GM19324 (cell line): ENCODE data around the gene ERICH6.
A peak's percentile ranks its signal among the peaks of the same experiment; 100 is the strongest.

Experiments used
- ATAC-seq: cut with Tn5 transposase; IDR thresholded peaks from one replicate; pipeline ENCODE4 v1.9.1; 2021; ENCODE audit warnings: mild to moderate bottlenecking, moderate library complexity; ENCODE audit not compliant: unreplicated experiment, low FRiP score

Gene ERICH6

DNA sequence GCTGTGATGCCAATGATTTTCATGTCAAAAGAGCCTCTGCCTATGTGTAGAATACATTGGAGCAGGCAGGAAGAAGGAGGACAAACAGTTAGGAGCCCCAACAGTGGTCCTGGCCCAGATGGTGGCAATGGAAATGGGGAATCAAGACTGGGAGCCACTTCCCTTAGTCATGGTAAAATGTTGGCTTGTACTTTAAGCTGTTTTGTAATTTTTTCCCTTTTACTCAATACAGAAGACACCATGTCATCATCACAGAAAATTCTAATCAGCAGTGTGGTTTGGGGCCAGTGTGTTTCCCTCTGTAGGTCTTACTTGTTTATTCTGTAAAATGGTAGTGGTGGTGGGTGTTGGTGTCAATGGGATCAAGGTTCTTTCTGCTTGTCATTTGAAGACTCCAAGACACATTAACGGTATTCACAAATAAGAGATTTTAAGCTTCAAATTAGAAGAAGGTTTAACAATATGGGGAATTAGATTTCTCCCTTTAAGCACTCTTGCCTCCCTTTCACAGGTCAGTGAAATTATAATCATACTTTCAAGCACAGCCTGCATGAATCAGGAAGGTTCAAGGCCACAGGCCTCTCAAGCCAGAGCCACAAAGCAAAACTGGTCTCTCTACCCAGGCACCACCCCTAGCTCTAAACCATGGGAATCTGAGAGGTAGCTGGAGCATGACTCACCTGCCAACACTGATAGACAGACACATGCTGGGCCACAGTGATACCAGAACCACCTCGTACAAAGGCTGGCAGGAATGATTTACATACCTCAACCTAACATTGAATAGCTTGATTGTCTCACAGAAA lies 34.4 kb upstream of the ERICH6 start:
- ATAC-seq, result peak; percentile 48

DNA sequence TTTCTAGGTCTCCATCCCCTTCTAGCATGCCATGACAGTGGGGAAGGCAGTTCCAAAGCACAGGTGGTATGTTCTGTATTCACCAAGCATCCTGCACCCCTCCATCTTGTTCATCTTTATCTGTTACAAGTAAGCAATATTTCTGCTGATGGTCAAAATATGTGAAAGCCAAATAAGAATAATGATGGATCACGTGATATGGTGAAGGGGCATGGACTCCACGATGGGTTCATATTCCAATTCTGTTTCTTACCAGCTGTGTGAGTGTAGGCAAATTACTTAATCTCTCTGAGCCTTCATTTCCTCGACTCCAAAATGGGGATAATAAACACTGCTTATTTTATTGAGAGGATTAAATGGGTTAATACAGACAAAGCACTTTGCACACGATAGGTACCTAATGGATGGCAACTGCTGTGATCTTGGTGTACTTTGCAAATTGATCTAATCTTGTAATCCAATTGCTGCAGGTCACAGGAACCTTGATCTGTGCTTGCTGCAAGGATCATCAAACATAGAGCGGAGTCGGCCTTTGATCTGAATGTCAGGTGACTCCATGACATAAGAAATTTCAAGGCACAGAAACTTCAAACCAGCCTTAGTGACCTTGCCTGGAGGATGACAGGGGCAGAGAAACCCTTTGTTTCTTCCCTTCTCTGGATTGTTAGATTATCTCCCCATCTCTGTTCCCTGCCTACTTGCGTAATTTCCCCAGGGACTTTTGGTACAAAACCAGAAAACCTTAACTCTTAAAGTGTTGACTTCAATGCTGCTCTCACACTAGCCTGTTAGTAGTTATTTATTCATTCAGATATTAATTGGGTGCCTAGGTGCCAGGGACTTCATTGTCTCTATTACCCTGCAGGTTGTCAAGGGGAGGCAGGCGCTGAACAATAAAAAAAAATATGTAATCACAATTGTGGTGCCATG lies 33.4 kb upstream of the ERICH6 start:
- ATAC-seq, result no peak

DNA sequence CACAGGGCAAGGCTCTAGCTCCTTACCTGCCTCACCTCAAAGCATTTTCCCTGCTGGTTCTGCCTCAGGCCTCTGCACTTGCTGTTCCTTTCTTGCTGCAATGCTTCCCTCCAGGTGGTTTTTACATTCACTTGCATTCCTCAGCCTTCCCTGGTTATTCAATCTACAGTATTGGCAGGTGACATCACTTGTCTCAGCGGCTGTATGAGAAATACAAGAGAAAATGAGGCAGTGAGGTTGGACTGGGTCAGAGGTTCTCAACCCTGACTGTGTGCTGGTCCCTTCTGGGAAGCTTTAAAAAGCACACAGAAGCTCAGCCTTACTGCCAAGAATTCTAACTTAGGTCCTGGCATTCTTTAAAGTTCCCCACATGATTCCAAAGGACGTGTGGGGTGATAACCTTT lies 32.6 kb upstream of the ERICH6 start:
- ATAC-seq, result no peak

DNA sequence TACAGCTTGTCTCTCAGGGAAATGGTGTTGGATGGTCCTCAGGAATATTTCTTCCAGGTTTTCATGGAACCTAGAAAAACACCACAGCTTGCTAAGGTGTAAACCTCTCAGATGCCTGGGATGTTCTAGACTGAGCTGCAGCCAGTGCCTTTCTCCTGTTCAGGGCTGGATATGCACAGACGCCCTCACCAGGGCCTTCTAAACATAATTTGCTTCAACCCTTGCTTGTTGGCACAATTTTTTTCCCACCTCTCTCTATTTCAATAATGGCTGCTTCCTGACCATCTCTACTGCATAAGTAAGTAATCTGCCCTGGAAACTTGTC lies 31.0 kb upstream of the ERICH6 start:
- ATAC-seq, result no peak

DNA sequence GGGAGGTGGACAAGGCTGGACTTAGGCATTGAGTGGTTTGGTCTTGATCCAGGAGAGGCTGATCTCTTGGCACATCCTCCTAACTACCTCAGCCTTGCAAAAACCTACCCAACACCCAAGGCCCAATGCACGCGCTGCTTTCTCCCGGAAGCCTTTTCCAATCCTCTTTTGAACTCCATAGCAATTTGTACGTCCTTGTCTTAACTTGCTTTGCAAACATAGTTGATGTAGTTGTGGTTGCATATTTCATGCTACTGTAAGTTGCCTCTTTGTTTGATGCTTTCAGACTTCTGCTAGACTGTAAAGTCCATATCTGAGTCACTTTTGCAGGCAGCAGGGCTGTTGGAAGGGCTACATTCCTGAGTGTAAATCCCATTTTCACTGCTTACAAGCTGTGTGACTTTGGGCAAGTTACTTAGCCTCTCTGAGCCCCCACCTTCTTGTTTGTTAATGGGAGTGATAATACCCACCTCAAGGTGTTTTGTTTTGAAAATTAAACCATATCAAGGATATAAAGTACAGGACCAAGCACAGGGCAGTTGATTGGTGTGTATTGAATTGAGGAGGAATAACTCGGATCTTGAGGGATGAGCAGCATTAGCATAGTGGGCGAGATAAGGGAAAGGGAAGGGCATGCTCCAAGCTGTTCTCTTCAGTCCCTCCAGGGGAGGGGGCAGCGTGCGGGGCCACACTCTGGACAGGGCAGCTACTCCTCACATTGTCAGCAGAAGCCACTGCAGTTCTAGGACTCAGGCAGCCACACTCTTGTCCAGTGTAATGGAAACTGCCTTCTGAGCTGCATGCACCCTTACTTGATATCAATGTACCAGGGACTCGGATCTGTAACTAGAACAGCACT lies 30.4 kb upstream of the ERICH6 start:
- no peak for ATAC-seq

DNA sequence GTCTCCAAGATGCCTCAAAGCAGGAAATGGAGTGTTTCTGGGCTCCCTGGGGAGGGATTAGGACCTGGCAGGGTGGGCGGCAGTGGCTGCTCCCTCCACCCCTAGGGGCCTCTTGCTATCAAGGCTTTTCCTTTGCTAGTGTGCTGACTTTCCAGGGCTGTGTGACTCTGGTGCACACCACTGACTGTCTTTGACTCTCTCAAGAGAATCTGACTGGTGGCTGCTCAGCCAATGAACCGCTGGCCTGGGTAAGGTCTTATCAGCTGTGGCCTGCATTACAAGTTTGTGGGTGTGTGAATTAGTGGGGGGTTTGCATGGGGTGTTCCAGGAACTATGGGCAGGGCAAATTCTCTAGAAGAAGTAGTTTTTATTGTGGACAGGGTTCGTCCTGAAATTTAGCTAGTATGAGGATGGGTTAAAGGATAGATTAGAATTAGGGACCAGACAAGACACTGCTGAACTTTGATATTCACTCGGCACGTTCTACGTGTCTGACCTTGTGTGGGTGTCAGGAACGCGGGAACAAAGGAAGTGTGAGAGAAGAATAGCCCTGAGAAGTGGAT lies 29.7 kb upstream of the ERICH6 start:
- ATAC-seq, result no peak

DNA sequence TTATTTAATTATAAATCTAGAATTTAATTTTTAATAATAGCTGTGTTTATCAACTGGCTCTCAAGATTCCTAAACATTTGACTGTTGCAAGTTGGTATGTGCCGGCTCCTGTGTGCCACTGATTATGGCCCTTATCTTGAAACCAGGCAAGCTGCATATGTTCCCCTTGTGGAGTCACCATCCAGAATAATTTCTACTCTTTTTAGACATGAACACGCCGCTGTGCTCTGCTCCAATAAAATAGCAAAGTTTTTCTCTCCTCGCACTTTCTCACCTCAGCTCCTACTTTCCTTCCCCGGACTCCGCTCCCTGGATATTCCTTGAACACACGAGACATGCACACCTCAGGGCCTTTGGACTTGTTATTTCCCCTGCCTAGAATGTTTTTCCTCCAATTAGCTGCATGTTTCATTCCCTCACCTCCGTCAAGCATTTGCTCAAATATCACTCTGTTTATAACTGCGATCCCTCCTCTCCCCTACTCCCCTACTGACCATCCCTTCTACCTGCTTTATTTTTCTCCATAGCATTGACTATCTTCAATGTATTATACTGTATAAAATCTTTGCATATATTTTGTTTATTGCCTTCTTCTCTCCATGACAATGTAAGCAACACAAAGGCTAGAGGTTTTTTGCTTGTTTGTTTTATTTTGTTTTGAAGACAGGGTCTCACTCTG lies 26.1 kb upstream of the ERICH6 start:
- ATAC-seq, result no peak

DNA sequence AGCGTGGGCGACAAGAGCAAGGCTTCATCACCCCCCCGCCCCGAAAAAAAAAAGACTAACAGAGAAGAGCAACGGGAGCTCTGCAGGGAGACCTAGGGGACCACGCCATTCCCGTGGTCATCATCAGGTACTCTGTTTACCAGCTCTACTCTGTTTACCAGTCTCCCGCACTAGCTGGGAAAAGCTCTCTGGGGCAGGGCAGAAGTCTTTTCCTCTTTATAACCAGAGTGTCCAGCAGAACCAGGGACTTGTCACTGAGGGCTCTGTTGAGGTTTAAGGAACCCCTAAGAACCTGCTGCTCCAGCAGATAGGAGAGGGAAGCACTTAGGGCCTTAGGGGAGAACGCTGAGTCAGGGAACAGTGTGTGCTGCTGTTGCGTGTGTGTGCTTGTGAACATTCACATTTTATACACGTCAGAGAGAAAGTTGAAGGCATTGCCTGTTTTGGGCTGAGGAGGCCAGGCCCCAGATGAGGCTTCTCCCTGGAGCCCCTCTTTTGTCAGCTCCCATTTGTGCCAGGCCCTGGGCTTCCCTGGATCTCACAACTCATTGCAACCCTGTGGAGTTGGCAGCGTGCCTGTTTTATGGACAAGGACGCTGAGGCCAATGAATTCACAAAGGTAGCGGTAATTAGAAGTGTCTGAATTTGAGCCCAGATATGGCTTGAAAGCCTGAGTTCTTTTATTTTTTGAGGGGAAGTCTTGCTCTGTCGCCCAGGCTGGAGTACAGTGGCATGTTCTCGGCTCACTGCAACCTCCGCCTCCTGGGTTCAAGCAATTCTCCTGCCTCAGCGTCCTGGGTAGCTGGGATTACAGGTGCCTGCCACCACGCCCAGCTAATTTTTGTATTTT lies 24.2 kb upstream of the ERICH6 start:
- ATAC-seq, result no peak

DNA sequence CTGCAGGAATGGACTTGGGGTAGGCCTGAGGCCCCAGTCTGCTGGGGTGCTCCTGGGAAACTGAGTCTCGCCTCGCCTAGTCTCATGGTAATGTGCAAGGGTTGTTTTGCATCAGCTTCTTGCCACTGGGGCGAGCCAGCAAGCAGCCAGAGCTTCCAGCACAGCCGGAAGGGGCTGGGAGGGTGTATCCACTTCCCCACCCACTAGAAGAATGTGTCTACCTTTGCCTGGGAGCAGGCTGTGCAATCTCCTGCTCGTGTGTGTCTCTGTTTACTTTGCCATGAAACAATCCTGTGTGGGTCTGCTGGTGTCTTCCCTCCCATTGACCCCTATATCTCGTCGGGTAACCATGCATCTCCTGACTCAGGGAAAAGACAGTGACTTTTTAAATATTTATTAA lies 21.8 kb upstream of the ERICH6 start:
- ATAC-seq, result no peak

DNA sequence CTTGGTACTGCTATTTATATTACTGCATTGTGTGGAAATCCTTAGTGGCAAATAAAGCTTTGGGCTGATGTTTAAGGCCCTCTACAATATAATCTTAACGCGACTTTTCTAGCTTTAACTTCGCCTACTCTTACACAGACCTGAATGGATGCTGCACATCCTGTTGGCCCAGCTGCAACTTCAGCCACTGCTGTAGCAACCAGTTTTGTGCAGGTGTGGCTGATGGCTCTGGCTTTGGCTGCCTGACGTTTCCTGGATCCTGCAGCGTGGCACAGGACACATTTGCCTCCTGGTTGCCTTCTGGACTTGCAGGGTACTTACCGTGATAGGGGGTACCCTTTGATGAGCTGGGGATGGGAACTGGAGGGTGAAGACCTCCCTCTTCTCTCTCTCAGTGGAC lies 20.2 kb upstream of the ERICH6 start:
- no peak for ATAC-seq

DNA sequence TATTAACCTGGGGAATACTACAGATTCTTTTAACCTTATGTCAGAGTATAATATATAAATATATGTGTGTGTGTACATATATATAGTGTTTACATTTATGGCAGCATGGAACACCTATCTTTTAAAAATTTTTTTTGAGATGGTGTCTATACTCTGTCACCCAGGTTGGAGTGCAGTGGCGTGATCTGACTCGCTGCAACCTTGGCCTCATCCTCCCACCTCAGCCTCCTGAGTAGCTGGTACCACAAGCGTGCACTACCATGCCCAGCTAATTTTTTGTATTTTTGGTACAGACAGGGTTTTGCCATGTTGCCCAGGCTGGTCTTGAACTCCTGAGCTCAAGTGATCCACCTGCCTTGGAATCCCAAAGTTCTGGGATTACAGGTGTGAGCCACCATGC lies 18.5 kb upstream of the ERICH6 start:
- ATAC-seq, result no peak

DNA sequence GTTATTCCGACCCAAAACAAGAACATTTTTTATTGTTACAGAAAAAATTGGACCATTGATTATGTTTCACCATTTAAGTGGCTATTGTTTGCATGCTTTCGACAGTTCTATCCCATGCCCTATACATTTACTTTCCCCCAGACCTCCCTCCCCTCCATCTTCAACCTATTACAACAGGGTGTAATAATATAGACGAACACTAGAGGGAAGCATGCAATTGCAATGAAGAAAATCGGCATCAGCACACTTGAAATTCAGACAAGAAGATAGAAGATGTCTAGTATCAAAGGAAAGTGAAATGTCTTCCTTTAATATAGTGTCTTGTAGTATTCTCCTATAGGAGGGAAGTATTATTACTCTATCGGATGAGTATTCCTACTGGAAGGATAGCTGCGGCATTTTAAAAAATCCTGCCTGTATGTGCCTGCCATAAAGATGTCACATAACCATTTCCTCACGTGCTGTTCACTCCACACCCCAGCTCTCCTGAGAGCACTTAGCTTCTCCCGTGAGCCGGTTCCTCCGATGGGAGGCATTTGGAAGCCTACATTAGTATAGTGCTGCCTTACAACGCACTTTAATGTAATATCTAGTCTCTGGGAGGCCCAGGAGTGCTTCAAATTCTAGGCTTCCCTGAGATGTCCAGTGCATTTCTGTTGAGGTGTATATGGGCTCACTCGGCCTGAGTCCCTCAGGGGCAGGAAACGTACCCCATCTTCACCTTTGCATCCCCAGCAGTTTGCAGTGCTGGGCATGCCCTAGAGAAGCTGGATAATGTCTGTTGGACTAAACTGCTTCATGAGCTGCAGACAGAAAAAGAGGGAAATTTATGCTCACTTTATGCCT lies 17.8 kb upstream of the ERICH6 start:
- ATAC-seq, result no peak

DNA sequence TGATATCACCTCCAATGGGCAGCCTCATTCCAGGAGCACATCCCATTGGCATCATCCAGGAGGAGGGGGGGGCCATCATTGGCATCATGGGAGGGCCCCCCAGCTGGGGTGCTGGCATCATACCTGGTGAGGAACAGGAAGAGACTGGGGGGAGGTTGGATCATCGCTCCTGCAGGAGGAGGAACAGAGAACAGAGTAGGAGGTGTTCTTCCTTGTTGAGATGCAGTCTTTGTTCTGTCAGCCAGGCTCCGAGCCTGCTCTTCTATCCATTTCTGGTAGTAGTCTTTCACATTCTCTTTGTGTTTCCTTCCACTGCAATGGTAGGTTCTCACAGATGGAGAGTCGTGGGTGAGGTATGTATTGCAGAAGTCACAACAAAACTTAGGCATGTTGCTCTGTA lies 16.7 kb upstream of the ERICH6 start:
- no peak for ATAC-seq

DNA sequence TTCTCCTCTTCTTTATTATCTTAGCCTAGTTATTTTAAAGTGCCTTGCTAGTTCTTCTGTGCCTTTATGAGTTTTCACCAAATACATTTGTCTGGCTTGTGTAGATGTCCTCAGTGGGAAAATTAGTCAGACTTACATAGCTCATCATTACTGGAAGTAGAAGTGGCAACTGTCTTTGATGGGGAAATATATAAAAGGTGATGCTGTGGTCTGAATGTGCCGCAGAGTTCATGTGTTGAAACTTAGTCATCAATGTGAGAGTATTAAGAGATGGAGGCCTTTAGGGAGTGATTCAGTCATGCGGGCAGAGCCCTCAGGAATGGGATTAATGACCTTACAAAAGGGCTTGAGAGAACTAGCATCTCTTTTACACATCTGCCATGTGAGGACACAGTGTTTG lies 6.4 kb upstream of the ERICH6 start:
- no peak for ATAC-seq

DNA sequence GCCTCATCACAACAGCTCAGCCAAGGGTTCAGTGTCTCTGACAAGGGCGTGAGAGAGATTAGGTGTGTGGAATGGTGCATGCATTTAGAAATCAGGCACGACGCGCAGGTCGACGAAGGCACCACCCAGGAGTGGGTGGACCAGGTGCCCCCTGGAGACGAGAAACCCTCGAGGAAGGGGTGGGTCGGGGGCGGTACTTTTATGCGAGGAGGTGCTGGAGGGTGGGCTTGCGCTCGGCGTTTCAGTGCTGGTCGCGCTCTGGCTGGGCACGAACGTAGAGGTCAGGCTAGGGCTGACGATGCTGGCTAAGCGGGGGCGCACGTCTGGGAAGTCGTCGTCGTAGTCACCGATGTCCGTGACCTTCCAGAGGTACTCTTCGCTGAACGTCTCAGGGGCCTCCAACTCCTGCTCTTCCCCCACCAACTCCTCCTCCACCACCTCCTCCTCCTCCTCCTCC lies 393 bp downstream of the ERICH6 start:
- peak; percentile 38 for ATAC-seq

DNA sequence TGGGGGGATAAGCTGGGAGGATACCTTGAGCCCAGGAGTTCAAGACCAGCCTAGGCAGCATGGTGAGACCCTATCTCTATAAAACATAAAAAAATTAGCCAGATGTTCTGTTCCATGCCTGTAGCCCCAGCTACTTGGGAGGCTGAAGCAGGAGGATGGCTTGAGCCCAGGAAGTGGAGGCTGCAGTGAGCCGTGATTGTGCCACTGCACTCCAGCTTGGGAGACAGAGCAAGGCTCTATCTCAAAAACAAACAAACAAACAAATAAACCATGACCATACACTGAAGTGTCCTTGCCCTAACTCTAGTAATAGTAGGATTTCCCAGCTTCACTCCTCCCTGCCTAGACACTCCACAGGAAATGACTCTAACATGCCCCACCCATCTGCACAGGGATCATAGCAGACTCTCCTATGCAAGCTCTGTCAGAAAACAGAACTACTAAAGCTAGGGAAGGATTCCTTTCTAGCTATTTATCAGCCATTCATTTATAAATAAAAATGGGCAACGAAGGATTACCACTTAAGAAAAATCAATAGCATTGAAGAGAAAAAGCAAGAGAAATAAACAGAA lies 4.6 kb downstream of the ERICH6 start:
- no peak for ATAC-seq

DNA sequence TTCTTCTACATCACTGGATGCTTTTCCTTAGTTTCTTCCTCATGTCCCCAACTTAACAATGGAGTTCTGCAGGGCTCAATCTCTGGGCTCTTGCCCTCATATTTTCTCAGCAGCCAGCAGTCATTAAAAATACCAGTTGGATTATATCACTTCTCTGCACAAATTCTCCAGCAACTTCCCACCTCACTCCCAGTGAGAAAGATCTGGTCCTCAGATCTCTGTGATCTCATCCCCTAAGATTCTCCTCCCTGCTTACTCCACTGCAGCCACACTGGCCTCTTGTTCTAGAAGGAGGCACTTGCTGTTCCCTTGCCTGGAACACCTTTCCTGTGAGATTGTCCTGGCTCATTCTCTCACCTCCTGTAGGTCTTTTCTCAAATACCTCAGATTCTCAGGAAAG lies 6.1 kb downstream of the ERICH6 start:
- no peak for ATAC-seq
